Left cardiac atrium (tissue), 4 donors: ENCODE measurements around the gene GRIN3B. TPM values are rescaled to one million over a fixed set of nuclear protein-coding genes. Genes with fewer than 3 reads are reported as not detected.

Experiments
- ATAC-seq, 2 donors: fragments of 200-7000 bp; cut with Tn5 transposase; one replicate each; pipeline ENCODE4 v1.9.1; 2020; ENCODE audit warnings: mild to moderate bottlenecking in 2 of 2, moderate library complexity in 2 of 2
- DNase-seq: peaks from one replicate; pipeline ENCODE4 v3.0.0-alpha.2; 2020
- intact Hi-C, 2 donors: fragments of 100-400 bp; cut with DNase I; formaldehyde crosslinking; loops; one replicate each; pipeline versions ENCODE4 v1.14.1 to v1.15.1; 2022 to 2023
- total RNA-seq, 2 donors: library from RNA; stranded (reverse); fragmentation: NEBNext Ultra II Directional; extraction: Animal tissue kit (Norgen Biotek cat#: 25700); gene quantifications; one replicate each; pipeline ENCODE4 v1.2.1, GENCODE V29; 2021
- donor health status: DM: no; HTN: yes; CAD: no.
- donor health status: DM: no; HTN: yes; CAD: no; lungs with severe emphysema.
- donor health status: DM: yes; HTN: yes; CAD: no.
- donor health status: Dilated cardiomyopathy.

Gene GRIN3B
- total RNA-seq, 2 donors from 2014 or later: 0.06 TPM; not detected in 1

DNA sequence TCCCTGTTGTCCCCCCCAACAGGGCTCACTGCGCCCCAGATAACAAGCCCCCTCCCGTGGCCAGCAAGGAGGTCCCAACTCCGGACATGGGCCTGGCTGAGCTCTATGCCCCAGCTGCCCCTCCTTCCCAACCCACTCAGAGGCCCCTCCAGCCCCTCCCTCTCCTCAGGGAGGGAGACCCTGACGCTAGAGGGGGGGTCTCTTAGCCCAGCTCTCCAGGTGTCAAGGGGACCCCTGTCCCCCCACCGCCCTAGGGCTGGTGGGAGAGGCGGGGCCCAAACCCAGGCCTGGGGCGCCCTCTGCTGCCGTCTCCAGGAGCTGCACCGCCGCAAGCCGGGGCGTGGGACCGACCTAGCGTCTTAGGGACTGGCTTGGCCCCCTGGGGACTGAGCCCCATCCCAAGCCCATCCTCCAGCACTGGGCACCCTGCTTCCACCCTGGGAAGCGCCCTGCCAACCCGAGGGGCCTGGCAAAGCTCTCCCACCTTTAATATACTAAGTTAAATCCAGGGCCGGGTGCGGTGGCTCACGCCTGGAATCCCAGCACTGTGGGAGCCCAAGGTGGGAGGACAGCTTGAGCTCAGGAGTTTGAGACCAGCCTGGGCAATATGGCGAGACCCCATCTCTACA lies 1.4 kb downstream of the GRIN3B start:
- DNase-seq (no peak), ATAC-seq (peak; percentile 63 to 66)
- intact Hi-C loops: no loop called here

- ATAC-seq (no peak), DNase-seq (no peak)
- intact Hi-C loops: no loop called here
Measured at GRCh38 chr19:1002600-1002999, 2.4 kb downstream of the GRIN3B start.

DNA sequence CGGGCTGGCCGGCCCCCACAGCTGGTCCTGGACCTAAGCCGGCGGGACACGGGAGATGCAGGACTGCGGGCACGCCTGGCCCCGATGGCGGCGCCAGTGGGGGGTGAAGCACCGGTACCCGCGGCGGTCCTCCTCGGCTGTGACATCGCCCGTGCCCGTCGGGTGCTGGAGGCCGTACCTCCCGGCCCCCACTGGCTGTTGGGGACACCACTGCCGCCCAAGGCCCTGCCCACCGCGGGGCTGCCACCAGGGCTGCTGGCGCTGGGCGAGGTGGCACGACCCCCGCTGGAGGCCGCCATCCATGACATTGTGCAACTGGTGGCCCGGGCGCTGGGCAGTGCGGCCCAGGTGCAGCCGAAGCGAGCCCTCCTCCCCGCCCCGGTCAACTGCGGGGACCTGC lies 3.1 kb downstream of the GRIN3B start:
- intact Hi-C loops: no loop called here
- ATAC-seq (no peak), DNase-seq (no peak)

DNA sequence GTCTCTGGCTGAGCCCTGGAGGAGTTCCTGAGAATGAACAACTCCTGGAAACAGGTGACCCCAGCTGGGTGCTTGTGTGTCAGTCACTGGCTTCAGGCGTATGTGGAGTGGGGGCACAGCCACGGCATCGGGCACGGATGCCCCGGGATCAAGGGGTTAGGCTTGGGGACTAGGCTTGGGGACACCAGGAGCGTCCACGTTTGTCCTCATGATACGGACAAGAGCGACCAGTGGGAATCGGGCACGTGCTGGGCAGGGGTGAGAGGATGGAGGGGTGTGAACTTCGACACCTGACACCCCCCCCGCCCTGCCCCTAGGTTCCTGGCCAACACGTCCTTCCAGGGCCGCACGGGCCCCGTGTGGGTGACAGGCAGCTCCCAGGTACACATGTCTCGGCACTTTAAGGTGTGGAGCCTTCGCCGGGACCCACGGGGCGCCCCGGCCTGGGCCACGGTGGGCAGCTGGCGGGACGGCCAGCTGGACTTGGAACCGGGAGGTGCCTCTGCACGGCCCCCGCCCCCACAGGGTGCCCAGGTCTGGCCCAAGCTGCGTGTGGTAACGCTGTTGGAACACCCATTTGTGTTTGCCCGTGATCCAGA lies 4.1 kb downstream of the GRIN3B start:
- intact Hi-C loops: no loop called here
- no peak for ATAC-seq
- DNase-seq: no peak

DNA sequence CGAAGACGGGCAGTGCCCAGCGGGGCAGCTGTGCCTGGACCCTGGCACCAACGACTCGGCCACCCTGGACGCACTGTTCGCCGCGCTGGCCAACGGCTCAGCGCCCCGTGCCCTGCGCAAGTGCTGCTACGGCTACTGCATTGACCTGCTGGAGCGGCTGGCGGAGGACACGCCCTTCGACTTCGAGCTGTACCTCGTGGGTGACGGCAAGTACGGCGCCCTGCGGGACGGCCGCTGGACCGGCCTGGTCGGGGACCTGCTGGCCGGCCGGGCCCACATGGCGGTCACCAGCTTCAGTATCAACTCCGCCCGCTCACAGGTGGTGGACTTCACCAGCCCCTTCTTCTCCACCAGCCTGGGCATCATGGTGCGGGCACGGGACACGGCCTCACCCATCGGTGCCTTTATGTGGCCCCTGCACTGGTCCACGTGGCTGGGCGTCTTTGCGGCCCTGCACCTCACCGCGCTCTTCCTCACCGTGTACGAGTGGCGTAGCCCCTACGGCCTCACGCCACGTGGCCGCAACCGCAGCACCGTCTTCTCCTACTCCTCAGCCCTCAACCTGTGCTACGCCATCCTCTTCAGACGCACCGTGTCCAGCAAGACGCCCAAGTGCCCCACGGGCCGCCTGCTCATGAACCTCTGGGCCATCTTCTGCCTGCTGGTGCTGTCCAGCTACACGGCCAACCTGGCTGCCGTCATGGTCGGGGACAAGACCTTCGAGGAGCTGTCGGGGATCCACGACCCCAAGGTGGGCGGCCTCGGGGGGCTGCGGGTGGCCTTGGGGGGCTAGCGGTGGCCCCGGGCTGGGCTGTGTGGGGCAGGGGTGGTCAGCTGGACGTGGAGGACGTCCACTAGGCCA lies 4.8 kb downstream of the GRIN3B start:
- ATAC-seq (no peak), DNase-seq (no peak)
- intact Hi-C loops: no loop called here

DNA sequence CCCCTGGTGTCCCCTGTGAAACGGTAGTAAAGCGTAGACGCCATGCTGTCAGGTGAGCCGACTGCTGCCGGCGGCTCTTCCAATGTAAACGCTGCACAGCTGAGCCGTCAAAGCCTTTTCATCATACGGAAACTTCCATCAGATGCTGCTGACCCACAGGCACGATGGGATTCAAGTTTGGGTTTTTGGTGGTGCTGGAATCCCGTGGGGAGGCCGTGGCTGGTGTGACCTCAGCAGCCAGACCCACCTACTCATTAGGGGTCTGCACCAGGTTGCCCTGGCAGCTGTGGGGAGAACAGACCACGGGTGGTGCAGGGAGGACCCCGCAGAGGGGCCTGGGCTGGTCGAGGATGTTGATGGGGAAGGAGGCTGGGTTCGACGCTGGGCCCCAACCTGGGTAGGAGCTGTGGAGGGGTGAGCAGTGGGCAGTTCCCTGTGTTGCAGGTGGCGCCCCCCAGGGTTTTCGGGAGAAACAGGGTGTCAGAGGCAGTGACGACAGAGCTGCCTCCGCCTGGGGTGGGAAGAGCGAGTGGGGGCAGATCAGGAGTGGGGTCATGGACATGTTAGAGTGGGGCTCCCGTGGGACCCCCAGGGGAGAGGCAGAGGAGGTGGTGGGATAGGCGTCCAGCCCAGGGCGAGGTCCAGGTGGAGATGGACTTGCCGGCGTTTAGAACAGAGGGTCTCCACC lies 6.6 kb downstream of the GRIN3B start:
- DNase-seq (no peak), ATAC-seq (no peak)

DNA sequence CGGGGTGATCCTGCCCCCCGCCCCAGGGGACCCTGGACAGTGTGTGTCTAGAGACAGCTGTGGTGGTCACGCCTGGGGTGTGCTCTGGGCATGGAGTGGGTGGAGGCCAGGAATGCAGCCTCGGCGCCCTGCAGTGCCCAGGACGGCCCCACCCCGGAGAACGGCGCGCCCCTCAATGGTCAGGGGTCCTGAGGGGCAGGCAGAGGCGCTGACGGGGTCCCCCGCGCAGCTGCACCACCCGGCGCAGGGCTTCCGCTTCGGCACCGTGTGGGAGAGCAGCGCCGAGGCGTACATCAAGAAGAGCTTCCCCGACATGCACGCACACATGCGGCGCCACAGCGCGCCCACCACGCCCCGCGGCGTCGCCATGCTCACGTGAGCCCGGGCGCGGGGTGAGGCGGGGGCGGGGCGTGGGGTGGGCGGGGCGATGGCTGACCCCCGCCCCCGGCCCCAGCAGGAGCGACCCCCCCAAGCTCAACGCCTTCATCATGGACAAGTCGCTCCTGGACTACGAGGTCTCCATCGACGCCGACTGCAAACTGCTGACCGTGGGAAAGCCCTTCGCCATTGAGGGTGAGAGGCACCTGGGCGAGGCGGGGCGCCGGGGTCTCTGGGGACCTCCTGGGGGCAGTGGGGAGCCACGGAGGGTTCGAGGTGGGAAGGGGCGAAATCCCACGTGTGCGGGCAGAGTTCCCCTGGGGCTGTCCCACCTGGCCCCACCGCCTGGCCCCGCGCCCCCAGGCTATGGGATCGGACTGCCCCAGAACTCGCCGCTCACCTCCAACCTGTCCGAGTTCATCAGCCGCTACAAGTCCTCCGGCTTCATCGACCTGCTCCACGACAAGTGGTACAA lies 7.4 kb downstream of the GRIN3B start:
- DNase-seq: no peak
- intact Hi-C loops: no loop called here
- ATAC-seq: no peak

More for the DNA sequence above, 6.6 kb downstream of the GRIN3B start:
- intact Hi-C loops: no loop called here

DNA sequence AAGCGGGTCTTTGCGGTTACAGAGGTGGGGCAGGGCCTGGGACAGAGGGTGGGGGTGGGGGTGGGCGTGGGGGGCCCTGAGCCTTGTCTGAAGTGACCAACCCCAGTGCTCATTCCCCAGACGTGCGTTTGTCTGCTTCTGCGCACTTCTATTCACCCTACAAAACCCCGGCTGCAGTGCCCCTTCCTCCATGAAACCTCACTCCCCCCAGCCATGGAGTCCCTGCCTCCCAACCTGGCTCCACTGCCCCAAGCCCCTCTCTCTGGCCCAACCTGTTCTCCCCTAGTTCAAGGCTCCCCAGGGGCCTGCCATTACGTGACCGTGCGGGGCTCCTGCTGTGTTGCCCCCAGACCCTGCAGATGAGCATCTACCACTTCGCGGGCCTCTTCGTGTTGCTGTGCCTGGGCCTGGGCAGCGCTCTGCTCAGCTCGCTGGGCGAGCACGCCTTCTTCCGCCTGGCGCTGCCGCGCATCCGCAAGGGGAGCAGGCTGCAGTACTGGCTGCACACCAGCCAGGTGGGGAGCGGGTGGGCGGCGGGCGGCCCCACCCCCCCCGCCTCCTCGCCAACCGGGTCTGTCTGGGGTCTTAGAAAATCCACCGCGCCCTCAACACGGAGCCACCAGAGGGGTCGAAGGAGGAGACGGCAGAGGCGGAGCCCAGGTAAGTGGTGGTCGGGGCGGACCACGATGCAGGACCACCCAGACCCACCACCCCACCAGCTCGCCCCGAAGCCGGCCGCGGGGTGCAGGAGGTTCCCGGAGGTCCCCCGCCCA lies 8.2 kb downstream of the GRIN3B start:
- ATAC-seq: no peak
- DNase-seq: no peak
- intact Hi-C loops: no loop called here

- ATAC-seq (peak; percentile 50 to 75), DNase-seq (peak; percentile 65)
- intact Hi-C loops: no loop called here
Measured at GRCh38 chr19:1009041-1009980, 9.1 kb downstream of the GRIN3B start.

DNA sequence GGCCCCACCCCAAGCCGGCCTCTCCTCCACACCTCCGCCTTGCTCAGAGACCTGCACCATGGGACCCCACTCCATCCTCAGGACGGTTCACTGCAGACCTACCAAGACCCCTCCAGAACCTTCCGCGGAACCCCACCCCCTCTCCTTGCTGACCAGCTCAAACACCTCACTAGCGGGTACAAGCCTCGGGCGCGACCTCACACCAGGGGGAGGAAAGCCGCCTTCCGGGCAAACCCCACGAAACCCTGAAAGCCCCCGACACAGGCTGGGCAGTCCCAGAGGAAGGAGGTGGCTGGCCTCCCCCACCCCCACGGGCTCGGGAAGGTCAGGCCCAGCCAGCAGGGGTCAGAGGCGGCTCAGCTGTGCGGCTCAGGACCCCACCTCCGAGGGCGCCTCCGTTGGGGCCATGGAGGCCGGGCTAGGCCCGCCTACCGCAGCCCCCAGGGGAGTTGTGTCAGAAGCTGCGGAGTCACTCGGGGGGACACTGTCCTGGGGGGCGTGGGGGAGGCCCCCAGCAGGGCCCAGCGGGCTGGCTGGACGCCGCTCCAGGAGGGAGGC lies 9.8 kb downstream of the GRIN3B start:
- no peak for DNase-seq
- intact Hi-C loops: no loop called here
- ATAC-seq: no peak

DNA sequence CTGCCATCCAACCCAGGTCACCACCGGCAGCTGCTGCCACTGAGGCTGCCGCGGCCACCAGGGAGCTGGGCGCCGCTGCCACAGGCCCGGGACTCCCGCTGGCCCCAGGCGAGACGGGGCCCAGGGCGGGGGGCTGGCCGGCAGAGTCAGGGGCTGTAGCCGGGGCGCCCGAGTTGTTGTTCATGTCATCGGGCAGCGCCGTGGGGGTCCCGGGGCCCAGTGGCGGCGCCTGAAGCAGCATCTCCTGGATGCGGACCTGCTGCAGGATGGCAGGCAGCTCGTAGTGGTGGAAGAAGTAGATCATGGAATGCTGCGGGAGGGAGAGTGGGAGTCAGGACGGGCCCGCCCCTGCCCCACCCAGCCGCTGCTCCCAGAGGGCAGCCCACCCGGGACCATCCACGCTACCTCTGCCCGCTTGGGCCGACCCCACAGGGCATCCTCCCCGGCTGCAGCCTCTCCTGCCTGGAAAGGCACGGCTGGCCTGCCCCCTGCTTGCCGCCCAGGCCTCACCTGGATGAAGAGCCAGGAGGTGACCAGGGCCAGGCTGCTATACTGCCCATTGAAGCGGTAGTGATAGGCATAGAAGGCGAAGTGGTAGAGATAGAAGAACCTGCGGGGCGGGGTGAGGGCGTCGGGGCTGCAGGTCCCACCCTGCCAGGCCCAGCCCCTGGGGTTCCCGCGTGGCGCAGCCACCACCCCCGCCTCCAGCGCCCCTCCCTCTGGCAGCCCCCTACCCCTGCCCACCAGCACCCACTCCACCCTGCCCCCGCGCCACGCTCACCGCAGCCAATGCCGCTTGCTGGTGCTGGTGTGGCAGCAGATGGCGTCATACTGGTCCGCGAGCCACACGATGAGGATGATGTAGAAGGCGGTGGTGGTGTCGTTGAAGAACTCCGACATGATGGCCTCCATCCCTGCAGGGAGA lies 10.6 kb downstream of the GRIN3B start:
- DNase-seq (no peak), ATAC-seq (no peak)
- intact Hi-C loops: no loop called here

GRCh38 chr19:1011831-1012333 lies 11.7 kb downstream of the GRIN3B start:
- intact Hi-C loops: no loop called here
- no peak for DNase-seq
- ATAC-seq: no peak

- intact Hi-C loops: no loop called here
- DNase-seq (no peak), ATAC-seq (no peak)
Measured at GRCh38 chr19:1012334-1012733, 12.1 kb downstream of the GRIN3B start.

DNA sequence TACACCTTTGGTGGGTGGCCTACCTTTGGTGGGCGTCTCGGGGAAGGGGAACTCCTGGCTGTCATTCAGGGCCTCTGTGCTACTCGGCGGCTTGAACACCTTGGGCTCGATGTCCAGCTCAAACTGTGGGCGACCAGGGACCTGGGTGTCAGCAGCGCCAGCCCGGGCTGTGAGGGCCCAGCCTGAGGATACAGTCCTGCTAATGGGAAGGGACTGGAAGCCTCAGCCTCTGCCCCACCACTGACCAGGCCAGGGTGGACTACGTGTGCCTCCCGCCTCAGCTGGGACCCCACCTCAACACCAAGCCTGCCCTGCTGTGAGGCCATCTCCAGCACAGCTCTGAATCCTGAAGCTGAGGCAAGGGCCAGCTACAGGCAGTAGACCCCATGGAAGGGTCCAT lies 13.0 kb downstream of the GRIN3B start:
- intact Hi-C loops: no loop called here
- no peak for ATAC-seq

DNA sequence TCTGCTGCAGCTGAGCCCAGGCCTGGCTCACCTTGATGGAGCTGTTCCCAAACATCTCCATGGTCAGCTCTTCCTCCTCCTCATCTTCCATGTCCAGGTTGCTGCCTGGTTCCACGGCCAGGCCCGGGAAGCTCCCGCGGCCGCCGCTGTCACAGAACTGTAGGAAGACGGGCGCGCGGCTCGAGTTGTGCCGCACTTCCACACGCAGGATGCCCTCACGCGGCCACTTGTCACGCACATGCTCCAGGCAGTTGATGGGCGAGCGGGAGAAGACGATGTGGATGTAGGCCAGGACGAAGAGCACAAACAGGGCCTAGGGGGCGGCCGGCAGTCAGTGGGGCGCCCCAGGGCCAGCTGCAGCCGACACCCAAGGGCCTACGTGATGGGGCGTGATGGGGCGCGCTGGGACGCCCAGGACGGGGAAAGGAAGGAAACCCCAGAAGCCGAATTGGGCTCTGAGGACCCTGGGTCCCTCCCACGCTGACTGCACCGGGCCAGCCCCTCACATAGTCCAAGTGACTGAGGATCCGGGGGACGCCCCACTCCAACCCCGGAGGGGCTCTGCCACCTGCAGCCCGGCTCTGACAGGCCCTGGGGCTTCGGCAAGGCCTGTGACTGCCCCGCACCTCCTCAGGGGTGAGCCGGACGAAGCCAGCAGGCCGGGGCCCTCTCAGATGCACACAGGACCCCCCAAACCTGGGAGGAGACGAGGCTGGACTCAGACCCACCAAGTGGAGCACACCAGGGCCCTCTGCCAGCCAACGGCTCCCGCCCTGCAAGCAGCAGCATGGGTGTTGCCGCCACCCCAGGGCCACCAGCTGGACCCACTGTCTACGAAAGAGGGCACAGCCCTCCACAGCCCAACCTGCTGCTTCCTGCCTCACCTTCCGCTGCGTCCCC lies 14.2 kb downstream of the GRIN3B start:
- no peak for ATAC-seq
- intact Hi-C loops: no loop called here

More for the DNA sequence above, 13.0 kb downstream of the GRIN3B start:
- DNase-seq: no peak

More for the DNA sequence above, 14.2 kb downstream of the GRIN3B start:
- DNase-seq: no peak
